Superior temporal gyrus (tissue), 1 donor: ENCODE results near the gene ZNF724.
"Not testable (repeated sequence)": the region's sequence is repeated elsewhere in the genome, so short reads cannot be mapped to it uniquely, and the experiment has no call there.

Experiments used
- DNase-seq: peaks from one replicate; pipeline ENCODE4 v3.0.0-alpha.2; 2016; ENCODE audit errors: extremely low spot score

ZNF724 gene

DNA sequence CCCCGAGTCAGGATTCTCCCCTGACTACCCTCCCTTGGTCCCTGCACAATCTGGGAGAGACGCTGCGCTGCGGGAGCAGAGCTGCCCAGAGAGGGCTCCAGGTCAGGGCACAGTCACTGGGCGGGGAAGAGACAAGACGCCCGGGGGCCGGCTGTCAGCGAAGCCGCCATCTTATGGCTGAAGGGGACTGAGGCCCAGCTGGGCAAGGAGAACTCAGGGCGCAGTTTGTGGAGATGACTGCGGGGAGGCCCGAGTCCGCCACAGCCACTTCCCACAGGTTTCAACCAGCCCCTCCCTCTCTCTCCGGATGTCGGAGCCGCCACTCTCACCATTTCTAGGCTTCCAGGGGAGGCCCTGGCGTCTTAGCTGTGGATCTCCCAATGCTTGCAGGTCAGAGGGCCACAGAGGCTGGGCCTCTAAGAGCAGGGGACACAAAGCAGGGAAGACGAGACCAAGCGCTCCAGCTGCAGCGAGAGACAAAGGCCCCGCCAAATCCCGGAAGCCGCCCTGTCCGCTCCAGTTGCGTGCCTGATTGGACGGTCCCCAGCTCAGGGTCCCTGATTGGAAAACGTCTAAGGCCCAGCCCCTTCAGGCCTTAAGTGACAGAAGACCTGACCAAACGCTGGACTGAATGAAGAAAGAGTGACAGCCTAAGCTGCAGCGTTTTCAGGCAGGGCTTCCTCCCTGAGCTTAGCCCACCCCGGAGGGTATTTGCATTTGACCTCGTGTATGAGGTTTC lies at the start of gene ZNF724:
ZNF724 (minus strand) TSS at position 484 of the 739 bp plus-strand sequence; CDS start at position 332, 152 bp downstream.
- peak; percentile 98 for DNase-seq

DNA sequence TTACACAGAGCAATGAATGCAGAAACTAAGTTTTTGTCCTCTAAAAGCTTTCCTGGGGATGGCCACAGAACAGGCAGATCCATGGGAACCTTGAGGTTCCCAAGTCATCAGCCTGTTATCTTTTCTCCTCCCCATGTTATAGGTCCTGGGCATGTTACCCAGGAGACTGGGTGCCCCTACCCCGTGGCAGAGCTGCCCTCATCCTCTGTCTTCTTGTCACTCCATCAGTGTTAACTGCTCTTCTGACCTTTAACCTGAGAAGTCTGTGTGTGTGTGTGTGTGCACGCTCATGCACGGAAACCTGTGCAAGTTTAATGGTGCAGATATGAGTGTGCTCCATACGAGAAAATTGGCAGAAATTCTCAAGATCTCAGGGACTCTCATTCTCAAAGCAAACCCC lies 43.9 kb upstream of the ZNF724 start:
- no peak for DNase-seq

DNA sequence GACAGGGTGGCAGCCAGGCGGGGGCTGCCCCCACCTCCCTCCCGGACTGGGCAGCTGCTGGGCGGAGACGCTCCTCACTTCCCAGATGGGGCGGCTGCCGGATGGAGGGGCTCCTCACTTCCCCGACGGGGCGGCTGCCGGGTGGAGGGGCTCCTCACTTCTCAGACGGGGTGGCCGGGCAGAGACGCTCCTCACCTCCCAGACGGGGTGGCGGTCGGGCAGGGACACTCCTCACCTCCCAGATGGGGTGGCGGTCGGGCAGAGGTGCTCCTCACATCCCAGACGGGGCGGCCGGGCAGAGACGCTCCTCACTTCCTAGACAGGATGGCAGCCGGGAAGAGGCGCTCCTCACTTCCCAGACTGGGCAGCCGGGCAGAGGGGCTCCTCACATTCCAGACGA lies 39.8 kb upstream of the ZNF724 start:
- DNase-seq = not testable (repeated sequence)

DNA sequence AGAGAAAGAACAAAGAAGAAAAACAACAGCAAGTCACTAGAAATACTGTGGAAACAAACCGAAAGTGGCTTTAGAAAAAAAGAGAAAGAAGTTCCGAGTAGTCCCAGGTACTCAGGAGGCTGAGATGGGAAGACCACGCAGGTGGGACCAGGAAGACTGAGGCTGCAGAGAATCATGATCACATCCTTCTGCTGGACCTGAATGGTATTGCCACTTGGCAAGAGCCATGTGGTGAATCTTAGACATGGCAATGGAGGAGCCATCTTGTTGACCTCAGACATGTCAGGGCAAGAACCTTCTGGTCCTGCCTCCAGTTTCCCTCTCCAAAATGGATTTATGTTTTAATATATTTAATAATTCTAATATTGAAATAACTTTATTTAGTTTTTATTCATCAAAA lies 37.4 kb upstream of the ZNF724 start:
- DNase-seq = no peak

DNA sequence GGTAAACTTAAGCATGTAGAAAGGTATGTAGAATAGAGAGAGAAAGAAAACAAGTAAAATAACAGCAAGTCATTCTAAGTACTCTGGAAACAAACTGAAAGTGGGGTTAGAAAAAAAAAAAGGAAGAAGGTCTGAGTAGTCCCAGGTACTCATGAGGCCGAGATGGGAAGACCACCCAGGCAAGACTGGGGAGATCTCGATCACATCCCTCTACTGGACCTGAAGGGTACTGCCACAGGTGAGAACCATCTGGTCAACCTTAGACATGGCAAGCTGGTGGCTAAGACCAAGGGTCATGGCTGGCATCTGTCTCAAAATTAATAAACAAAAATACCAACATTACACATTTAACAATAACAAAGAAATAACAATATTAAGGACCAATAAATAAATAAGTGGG lies 36.3 kb upstream of the ZNF724 start:
- DNase-seq = no peak

DNA sequence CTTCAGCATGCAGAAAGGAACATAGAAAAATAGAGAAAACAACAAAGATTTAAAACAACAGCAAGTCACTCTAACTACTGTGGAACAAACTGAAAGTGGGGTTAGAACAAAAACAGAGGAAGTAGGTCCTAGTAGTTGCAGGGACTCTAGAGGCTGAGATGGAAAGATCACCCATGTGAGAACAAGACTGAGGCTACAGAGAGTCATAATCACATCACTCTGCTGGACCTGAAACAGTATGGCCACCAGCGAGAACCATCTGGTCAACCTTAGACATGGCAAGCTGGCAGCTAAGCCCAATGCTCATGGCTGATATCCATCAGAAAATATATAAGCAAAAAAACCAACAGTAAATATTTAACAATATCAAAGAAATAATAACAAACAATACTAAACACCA lies 35.8 kb upstream of the ZNF724 start:
- DNase-seq = no peak

DNA sequence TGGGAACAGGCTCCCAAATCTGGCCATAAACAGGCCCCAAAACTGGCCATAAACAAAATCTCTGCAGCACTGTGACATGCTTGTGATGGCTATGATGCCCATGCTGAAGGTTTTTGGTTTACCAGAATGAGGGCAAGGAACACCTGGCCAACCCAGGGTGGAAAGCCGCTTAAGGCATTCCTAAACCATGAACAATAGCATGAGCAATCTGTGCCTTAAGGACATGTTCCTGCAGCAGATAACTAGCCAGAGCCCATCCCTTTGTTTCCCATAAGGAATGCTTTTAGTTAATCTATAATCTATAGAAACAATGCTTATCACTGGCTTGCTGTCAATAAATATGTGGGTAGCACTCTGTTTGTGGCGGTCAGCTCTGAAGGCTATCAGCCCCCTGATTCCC lies 35.1 kb upstream of the ZNF724 start:
- not testable (repeated sequence) for DNase-seq

DNA sequence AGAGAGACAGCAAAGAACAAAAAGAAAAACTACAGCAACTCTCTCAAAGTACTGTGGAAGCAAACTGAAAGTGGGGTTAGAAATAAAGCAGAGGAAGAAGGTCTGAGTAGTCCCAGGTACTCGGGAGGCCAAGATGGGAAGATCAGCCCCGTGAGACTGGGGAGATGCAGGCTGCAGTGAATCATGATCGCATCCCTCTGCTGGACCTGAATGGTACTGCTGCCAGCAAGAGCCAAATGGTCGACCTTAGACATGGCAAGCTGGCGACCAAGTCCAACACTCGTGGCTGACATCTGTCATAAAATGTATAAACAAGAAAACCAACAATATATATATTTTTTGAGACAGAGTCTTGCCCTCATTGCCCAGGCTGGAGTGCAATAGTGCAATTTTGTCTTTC lies 33.7 kb upstream of the ZNF724 start:
- DNase-seq = no peak

DNA sequence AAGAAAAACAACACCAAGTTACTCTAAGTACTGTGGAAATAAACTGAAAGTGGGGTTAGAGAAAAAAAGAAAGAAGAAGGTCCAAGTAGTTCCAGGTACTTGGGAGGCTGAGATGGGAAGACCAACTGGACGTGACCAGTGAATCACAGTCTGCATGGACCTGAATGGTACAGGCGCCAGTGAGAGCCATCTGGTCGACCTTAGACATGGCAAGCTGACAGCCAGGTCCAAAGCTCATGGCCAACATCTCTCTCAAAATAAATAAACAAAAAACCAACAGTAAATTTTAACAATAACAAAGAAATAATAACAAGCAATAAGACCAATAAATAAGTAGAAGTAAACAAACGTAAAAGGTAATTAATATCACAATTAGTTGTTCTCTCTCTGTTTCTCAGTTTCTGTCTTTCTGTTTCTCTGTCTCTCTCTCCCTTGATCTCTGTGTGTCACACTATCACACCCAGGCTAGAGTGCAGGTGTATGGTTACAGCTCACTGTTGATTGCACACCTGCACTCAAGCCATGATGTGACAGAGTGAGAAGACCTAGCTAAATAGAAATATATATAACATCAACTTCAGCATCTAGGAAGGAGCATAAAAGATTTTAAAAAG lies 31.6 kb upstream of the ZNF724 start:
- DNase-seq = no peak

DNA sequence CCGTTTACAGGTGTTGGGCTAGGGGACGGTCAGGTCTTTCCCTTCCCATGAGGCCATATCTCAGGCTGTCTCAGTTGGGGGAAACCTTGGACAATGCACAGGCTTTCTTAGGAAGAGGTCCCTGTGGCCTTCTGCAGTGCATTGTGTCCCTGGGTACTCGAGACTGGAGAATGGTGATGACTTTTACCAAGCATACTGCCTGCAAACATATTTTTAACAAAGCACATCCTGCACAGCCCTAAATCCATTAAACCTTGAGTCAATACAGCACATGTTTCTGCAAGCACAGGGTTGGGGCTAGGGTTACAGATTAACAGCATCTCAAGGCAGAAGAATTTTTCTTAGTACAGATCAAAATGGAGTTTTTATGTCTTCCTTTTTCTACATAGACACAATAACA lies 27.9 kb upstream of the ZNF724 start:
- not testable (repeated sequence) for DNase-seq

DNA sequence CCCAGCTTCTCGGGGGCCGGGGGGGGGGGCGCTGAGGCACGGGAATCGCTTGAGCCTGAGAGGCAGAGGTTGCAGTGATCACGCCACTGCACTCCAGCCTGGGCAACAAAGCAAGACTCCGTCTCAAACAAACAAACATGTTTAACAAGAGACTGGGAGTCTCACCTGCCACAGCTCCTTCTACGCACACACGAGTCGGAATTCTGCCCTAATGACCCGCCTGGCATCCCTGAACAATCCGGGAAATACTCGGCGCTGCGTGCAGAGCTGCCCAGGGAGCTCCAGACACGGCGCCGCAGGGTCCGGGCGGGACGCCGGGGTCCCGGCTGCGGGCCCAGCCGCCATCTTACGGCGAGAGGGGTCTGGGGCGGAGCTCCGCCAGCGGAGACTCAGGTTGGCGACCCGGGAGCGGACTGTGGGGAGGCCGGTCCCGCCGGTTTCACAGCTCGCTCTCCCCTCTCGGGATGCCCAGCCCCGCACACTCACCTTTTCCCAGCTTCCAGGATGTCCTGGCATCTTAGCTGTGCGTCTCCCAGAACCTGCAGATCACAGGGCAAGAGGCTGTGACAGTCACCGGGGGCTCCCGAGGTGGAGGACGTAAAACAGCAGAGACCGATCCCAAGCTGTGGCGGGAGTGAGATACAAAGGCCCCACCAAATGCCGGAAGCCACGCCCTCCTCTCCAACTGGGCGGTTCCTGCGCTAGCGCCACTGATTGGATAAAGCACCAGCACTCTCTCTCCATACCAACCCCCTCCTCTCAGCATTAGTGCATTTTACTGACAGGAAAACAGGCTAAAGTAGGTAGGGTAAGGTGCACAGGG lies 23.6 kb upstream of the ZNF724 start:
- peak; percentile 96 for DNase-seq

DNA sequence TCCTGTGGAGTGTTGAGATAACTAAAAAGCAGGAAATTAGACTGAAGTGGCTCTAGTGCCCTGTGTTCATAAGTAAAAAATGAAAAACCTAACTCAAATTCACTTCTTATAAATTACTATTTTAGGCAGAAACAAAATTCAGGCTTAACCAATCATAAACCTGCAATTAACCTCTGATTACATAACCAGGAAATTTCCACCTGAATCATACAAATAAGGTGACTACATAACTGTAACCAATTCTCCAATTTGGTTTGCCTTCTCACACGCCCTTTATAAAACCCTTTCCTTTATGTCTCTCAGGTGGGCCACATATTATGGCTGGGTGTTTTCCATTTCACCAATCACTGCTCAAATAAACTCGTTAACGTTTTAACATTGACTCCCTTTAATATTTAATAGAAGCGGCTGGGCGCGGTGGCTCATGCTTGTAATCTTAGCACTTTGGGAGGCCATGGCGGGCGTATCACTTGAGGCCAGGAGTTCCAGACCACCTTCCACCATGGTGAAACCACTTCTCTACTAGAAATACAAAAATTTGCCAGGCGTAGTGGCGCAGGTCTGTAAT lies 22.9 kb upstream of the ZNF724 start:
- DNase-seq = peak; percentile 60

DNA sequence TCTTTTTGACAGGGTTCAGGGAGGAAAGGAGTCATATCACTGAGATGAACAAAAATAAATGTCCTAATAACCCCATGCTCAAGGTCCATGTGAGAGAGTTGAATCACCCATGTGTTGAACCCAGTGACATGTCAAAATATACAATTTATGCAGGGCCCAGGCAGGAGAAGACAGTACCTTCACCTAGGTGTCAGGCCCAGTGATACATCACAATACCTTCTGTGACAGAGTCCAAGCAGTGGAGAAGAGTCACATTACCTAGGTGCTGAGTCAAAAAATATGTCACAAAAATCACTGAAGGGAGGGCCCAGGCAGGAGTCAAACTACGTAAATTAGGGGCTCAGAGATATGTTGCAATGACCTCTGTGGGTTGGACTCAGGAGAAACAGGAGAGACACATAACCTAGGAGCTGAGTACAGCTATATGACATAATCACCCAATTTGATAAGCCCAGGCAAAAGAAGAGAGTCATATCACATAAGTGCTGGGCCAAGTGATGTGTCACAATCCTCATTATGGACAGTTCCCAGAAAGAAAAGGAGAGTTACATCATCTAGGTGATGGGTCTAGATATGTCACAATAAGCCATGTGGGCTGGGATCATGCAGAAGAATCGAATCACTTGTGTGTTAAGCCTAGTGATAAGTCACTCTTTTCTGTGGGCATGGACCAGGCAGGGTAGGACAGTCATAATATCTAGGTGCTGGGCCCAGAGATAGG lies 13.8 kb upstream of the ZNF724 start:
- DNase-seq = no peak

DNA sequence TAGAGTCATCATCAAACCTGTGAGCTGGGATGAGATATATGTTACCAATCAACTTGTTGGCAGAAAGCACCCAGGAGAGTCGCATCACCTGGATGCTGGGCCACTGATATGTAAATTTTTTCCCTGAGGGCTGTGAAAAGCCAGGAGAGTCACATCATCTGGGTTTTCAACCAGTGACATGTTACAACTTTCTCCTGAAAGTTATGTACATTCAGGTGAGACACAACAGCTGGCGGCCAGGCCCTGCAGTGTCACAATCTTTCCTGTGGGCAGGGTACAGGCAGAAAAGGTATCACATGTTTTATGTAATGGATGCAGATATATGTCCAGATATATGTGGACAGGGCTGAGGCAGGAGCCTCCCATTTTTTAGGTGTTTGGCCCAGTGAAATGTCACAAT lies 13.2 kb upstream of the ZNF724 start:
- DNase-seq = no peak

DNA sequence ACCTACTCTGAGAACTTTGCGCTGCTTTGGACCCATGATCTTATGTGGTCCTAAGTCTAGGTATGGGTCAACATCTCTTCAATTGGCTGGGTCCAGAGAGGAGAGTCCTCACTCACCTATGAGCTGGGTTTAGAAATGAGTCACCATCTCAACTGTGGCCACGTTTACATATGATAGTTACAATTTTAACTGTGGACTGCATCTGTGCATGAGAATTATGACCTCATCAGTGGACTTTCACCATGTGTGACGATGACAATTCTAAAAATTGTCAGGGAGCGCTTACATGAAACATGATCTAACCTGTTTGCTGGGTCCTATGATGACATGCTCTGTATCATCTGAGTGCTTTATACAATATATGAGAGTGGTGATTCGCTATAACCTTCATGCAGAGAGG lies 12.7 kb upstream of the ZNF724 start:
- no peak for DNase-seq

DNA sequence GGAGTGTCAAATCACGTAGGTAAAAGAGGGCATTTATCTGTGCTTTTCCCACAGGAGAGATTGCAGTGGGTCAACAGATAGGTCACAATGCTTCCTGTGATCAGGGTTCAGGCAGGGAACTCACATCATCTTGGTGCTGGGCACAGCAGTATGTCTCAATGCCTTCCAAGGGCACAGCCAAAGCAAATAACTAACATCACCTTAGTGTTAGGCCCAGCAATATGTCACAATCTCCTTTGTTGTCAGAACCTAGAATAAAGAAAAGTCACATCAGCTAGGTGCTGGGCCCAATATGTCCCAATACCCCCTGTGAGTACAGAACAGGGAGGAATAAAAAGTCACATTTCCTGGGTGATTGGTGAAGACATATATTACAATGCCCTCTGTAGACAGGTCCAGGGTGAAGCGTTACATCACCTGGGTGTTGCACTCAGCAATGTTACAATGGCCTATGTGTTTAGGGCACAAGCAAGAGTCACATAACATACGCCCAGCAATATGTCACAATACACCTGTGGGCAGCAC lies 11.4 kb upstream of the ZNF724 start:
- no peak for DNase-seq

DNA sequence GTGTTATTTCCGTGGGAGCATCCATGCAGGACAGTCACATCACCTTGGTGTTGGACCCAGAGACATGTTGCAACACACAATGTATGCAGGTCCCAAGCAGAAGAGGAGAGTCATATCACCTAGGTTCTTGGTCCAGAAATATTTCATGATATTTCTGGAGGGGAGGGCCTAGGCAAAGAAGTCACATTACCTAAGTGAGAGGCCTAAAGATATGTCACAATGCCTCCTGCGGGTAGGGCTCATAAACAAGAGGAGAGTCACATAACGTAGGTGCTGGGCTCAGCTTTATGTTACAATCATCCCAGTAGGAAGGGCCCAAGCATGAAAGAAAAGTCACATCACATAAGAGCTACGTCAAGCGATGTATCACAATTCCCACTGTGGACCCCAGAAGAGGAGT lies 10.8 kb upstream of the ZNF724 start:
- no peak for DNase-seq

DNA sequence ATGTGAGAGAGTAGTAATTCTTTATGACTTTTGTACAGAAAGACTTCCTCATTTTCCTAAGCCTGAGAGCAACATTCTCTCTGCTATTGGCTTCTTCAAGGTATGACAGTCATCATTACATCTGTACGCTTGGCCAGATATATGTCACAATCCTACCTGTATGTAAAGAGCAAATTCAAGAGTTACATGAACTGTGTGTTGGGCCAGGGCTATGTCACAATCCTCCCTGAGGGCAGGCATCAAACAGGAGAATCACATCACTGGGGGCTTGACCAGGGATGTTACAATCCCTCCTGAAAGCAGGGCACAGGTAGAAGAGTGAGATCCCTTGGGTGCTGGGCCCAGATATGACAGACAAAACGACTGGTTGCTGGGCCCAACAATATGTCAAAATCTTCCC lies 9.8 kb upstream of the ZNF724 start:
- no peak for DNase-seq

DNA sequence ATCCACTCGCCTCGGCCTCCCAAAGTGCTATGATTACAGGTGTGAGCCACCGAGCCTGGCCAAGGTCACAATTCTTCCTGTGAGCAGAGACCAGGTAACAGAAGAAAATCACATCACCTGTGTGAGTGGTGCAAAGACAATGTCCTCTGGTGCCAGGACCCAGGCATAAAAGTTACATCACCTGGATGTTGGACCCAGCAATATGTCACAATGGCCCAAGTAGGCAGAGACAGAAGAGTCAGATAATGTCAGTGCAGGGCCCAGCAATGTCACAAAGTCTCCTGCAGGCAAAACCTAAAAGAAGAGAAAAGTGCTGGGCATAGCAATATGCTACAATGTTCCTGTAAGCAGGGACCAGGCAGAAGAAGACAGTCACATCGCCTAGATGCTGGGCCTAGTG lies 5.5 kb upstream of the ZNF724 start:
- no peak for DNase-seq

DNA sequence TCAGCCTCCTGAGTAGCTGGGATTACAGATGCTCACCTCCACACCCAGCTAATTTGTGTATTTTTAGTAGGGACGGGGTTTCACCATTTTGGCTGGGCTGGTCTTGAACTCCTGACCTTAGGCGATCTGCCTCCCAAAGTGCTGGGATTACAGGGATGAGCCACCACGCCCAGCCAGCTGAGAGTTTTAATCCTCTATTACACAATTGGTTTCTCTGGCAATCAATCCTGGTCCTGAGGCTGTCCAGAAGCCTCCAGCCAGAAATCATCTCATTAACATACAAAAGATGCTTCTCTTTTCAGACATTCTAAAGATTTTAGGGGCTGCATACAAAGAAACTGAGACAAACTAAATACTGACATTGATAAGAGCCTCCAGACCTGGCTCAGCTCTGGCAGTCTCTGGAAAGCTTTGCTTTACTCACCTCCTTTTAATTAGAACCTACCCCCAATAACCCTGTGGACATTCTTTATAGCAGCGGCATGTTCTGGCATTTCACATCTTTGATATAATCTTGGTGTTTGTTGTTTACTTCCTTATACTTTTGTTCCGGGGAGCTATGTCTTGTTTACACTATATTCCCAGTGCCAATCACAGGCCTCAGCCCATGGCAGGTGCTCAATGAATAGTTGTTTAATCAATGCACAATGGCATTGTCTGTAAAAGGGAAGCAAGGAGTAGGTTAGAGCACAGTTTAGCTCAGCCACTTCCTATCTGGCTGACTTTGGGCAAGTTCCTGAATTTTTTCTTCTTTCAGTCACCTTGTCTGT lies 4.1 kb upstream of the ZNF724 start:
- DNase-seq = no peak

DNA sequence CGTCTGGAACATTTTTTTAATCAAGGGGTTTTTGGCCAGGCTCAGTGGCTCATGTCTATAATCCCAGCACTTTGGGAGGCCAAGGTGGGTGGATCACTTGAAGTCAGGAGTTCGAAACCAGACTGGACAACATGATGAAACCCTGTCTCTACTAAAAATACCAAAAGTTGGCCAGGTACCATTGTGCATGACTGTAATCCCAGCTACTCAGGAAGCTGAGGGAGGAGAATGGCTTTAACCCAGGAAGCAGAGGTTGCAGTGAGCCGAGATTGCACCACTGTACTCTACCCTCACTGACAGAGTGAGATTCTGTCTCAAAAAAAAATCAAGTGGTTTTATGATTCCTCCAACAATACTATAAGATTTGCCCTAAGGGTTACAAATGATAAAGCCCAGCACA lies 3.1 kb upstream of the ZNF724 start:
- not testable (repeated sequence) for DNase-seq
